HG02973 (cell line): ENCODE data around the gene MKX.

ENCODE experiments used
- ATAC-seq: cut with Tn5 transposase; IDR thresholded peaks from one replicate; pipeline ENCODE4 v1.9.1; 2021; ENCODE audit warnings: moderate library complexity; ENCODE audit not compliant: unreplicated experiment

Gene MKX, protein sequence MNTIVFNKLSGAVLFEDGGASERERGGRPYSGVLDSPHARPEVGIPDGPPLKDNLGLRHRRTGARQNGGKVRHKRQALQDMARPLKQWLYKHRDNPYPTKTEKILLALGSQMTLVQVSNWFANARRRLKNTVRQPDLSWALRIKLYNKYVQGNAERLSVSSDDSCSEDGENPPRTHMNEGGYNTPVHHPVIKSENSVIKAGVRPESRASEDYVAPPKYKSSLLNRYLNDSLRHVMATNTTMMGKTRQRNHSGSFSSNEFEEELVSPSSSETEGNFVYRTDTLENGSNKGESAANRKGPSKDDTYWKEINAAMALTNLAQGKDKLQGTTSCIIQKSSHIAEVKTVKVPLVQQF

GRCh38 chr10:27745732-27746396, at the start of gene MKX:
MKX (minus strand) TSS chr10:27745819; CDS start chr10:27743415, 2,404 bp downstream.
- no peak for ATAC-seq

- ATAC-seq = no peak
These were observed 48.5 kb upstream of the MKX start for GRCh38 chr10:27794157-27794556.

DNA sequence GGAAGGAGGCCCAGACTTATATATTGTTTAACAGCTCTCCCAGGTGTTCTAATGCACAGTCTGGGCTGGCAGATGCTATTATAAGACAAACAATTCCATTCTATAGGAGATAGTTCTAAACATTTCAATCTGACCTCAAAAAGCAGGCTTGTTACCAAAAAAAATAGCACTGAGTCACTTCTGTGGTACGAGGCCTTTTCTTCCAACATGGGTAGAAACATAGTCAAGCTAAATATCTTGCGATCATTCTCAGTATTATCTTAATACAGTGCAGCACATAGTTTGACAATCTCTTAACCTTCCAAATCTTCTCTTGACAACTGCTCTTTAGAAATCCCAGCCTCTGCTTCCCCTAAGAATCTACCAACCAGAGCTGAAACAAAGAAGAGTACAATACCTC, 46.6 kb upstream of the MKX start:
- ATAC-seq = no peak

DNA sequence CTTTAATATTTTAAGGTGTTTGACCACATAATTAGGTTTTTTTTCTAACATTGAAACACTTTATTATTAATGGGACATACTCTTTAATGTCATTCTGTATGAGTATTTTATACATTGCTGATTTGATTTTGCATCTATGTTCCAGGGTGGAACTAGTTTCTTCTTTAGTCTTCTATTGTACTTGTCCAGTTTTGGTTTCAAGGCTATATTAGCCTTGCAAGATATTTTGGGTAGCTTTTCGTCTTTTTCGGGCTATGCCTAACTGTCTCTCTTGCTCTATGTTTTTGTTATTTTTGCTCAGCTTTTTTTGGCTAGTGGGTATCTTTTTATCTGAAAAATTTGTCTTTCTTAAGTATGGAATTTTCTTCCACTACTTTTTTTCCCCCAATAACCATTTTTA, 38.7 kb upstream of the MKX start:
- no peak for ATAC-seq

DNA sequence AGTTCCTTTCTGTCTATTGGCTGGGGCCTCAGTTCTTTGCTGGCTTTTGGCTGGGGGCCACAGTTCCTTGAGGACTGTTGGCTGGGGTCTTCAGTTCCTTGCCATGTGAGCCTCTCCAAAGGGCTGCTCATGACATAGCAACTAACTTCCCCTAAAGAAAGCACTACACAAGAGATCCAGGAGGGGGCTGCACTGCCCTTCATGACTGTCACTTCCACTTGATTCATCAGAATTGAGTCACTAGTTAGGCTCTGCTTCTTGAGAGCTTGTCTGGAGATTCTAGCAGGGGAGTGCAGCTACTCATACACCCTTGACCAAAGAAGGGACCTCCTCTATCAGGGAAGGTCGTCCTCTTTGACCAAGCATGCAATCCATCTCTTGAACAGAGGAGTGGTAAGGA, 38.0 kb upstream of the MKX start:
- ATAC-seq = no peak

- no peak for ATAC-seq
These were observed 33.9 kb upstream of the MKX start for GRCh38 chr10:27779462-27780015.

- no peak for ATAC-seq
These were observed 29.2 kb upstream of the MKX start for GRCh38 chr10:27774831-27775230.

GRCh38 chr10:27771231-27771630, 25.6 kb upstream of the MKX start:
- ATAC-seq = no peak

GRCh38 chr10:27770181-27770580, 24.6 kb upstream of the MKX start:
- ATAC-seq = no peak

DNA sequence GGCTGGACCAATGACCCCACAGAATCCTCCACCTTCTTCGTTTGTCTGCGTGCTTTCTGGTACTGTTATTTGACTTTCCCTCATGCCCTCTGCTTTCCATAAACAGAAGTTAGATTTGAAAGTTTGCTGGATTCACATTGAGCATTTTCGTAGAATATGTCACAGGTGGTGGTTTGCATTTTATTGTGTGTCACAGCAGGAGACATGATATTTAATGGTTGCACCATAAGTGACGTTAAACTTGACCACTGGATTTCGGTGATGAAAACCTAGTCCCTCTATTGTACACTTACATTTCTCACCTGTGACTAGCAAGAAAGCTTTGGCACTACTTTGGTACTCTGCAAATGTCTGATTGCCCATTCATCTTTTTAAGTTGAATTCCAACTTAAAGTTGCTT, 15.2 kb upstream of the MKX start:
- ATAC-seq = no peak

GRCh38 chr10:27759483-27760272, 14.1 kb upstream of the MKX start:
- no peak for ATAC-seq

GRCh38 chr10:27752673-27753237, 7.1 kb upstream of the MKX start:
- no peak for ATAC-seq

DNA sequence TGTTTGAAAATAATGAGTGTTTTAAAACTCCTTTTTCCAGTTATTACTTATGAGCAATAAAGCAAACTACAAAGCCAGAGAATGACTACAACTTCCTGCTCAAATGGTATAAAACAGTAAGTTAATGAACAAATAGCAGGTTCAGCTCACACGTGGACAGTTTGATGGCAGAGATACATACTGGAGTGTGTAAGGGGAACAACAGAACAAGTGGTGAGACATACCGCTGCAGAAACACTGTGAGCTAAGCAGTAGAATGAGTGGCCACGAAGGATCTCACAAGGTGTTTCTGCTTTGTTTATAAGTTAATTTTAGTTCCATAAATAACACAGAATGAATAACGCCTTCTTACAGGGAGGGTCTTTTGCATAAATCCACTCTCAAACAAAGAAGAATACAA, 3.0 kb upstream of the MKX start:
- no peak for ATAC-seq

GRCh38 chr10:27747096-27747451, 1.5 kb upstream of the MKX start:
- no peak for ATAC-seq

DNA sequence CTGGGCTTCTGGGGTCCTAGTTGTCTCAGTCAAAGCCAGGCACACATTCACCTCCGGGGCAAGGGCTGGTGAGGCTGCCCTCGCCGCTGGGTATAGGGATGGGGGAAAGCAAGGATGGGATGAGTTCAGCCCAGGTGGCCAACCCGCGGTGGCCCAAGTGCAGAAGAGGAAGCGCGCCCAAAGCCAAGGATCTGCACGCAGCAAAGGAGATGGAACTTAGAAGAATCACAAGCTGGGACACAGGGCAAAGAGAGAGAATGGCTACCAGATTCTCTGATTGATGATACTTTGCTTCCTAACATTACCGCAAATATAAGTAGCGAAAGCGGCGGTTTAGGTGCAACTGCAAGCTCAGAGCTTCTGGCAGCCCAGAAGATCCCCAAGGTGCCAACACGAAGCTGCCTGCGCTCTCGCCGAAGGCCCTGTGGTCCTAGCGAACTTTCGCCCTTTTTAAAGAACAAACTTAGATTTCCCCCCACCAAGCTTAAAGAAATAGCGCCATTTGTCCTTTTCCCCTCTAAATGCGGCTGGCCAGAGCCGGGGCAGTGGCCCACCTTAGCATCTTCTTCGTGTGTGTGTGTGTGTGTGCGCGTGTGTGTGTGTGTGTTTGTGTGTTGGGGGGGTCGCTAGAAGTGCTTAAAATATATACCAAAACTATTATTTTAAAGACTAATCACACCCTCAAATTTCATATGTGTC, 927 bp upstream of the MKX start:
- ATAC-seq = no peak

- no peak for ATAC-seq
These were observed 552 bp downstream of the MKX start for GRCh38 chr10:27744802-27745731.

GRCh38 chr10:27743877-27744801, 1.5 kb downstream of the MKX start:
- ATAC-seq = no peak

DNA sequence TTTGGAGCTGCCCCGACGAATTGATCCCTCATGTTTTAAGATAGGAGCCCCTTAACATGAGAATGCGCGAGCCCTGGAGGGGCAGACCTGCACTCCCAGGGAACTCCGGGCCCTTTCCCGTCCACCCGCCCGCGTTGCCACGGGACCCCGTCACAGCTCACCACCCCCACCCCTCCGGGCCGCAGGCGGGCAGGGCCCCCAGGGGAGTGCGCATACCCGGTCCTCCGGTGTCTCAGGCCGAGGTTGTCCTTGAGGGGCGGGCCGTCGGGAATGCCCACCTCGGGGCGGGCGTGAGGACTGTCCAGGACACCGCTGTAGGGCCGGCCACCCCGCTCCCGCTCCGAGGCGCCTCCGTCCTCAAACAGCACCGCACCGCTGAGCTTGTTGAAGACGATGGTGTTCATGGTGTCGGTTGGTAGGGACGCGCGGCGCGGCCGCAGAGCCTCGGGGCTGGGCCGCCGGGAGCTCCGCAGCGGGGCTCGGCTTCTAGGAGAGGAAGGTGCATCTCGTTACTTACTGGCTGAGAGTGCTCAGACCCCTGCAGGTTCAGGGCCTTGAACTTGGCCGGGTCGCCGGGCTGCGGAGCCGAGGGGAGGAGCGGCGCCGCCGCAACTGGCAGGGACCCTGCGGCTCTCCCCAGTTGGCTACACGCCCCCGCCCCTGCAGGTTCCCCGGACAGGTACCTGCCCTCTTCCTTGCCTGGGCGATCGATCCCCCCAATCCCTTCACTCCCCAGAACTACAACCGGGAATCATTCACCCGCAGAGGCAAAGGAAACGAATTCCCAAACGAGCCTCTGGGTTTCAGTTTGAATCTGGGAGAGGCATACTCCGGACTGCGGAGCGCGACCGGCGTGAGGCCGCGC, 2.4 kb downstream of the MKX start:
- ATAC-seq = no peak
